K562 (cell line): ENCODE measurements around the gene TTN. TPM values are rescaled to one million over a fixed set of nuclear protein-coding genes. Genes with fewer than 3 reads are reported as not detected.

ENCODE experiments used
- ATAC-seq: fragments of 200-7000 bp; cut with Tn5 transposase; 3 replicates; pipeline ENCODE4 v1.9.1; 2020; ENCODE audit warnings: moderate library complexity
- BruUV-seq: library from RNA; stranded (reverse); fragments of 400-500 nt; replicated peaks from 2 replicates; lab custom pipeline; 2021; lab: Mats Ljungman, UMichigan
- CTCF ChIA-PET: fragments of 300-600 bp; formaldehyde crosslinking; extraction: SDS; loops from one replicate; lab custom pipeline; 2021; ENCODE audit warnings: low intra/inter-chr PET ratio; lab: Yijun Ruan, JAX
- POLR2A ChIA-PET: fragments of 300-600, 350-650 bp; sonication (Branson Sonifier 250); formaldehyde crosslinking; extraction: SDS; loops from one replicate; lab custom pipeline; 2021; ENCODE audit warnings: antibody characterized with exemption, inconsistent platforms; lab: Yijun Ruan, JAX
- DNase-seq, 4 experiments: peaks; one replicate each; pipeline versions ENCODE4 v3.0.0 to v3.0.0-alpha.2; 2011 to 2018; ENCODE audit warnings: low spot score in 3 of 4, mixed read lengths in 3 of 4; ENCODE audit errors: extremely low read depth in 1 of 4
- FAIRE-seq: peaks from 2 replicates; lab custom pipeline; 2011; peaks lifted over from hg19 to GRCh38; lab: Jason Lieb, UNC
- H2AFZ ChIP-seq: 2 replicates; pipeline ENCODE4 v1.6.0; 2011; ENCODE audit warnings: low read depth, low read length, control low read depth, inconsistent platforms
- H3K27ac ChIP-seq: fragments of 200-600 bp; 3 replicates; pipeline ENCODE4 v1.8.0; 2011; ENCODE audit warnings: low read depth, mild to moderate bottlenecking, control low read depth, inconsistent platforms, low read length, moderate library complexity, mixed read lengths; ENCODE audit errors: extremely low read depth
- H3K27me3 ChIP-seq, 2 experiments: fragments of 300-600 bp in 1 of 2; 2 replicates in 1 of 2; 3 replicates in 1 of 2; pipeline versions ENCODE4 v1.6.0 to v1.8.0; 2011; ENCODE audit warnings: inconsistent platforms in 2 of 2, low read length in 2 of 2, mild to moderate bottlenecking in 1 of 2, mixed read lengths in 1 of 2, moderate library complexity in 1 of 2; ENCODE audit not compliant: control insufficient read depth in 2 of 2, insufficient read depth in 2 of 2
- H3K36me3 ChIP-seq: fragments of 300-600 bp; 3 replicates; pipeline ENCODE4 v1.8.0; 2011; ENCODE audit warnings: mild to moderate bottlenecking, low read length, inconsistent platforms; ENCODE audit not compliant: control insufficient read depth, insufficient read depth
- H3K4me1 ChIP-seq, 2 experiments: fragments of 200-600 bp in 1 of 2; replicated peaks in 1 of 2; 2 replicates in 1 of 2; 3 replicates in 1 of 2; pipeline versions ENCODE4 v1.5.1 to v1.8.0; 2011; ENCODE audit warnings: inconsistent platforms in 2 of 2, low read length in 2 of 2, mild to moderate bottlenecking in 1 of 2, mixed read lengths in 1 of 2, moderate library complexity in 1 of 2; ENCODE audit not compliant: control insufficient read depth in 2 of 2, insufficient read depth in 2 of 2
- H3K4me2 ChIP-seq: 2 replicates; pipeline ENCODE4 v1.6.1; 2011; ENCODE audit warnings: low read length, control low read depth, inconsistent platforms, mixed read lengths; ENCODE audit not compliant: insufficient read depth
- H3K4me3 ChIP-seq: fragments of 200-600 bp; sonication (generic), shearing (Covaris generic); 2 replicates; pipeline ENCODE4 v1.5.1; 2016; ENCODE audit warnings: control low read depth, inconsistent platforms
- H3K79me2 ChIP-seq: fragments of 200-600 bp; 3 replicates; pipeline ENCODE4 v1.8.0; 2011; ENCODE audit warnings: low read length, inconsistent platforms; ENCODE audit not compliant: control insufficient read depth, insufficient read depth
- H3K9ac ChIP-seq, 2 experiments: 2 replicates each; pipeline versions ENCODE4 v1.6.0 to v1.6.1; 2011; ENCODE audit warnings: low read depth in 2 of 2, low read length in 2 of 2, control low read depth in 1 of 2, inconsistent platforms in 1 of 2, mild to moderate bottlenecking in 1 of 2, mixed read lengths in 1 of 2; ENCODE audit not compliant: insufficient read depth in 1 of 2
- H3K9me1 ChIP-seq: one replicate; pipeline ENCODE4 v1.6.0; 2011; ENCODE audit warnings: inconsistent platforms, mild to moderate bottlenecking, low read length, moderate library complexity; ENCODE audit not compliant: control insufficient read depth, insufficient read depth
- H3K9me3 ChIP-seq: replicated peaks from 2 replicates; pipeline ENCODE4 v1.5.1; 2011; ENCODE audit warnings: low read depth, low read length, inconsistent platforms; ENCODE audit not compliant: control insufficient read depth, insufficient read depth
- H4K20me1 ChIP-seq: replicated peaks from 2 replicates; pipeline ENCODE4 v1.6.1; 2011; ENCODE audit warnings: low read length, inconsistent platforms, mixed read lengths; ENCODE audit not compliant: control insufficient read depth, insufficient read depth
- FOXJ2 ChIP-seq: fragments of 200-800 bp; sonication (Bioruptor generic); IDR thresholded peaks from 2 replicates; pipeline ENCODE4 v1.6.1; 2016; ENCODE audit warnings: missing genetic modification characterization, missing compliant biosample characterization
- GABPA ChIP-seq: fragments of 200-800 bp; sonication (Bioruptor generic); conservative IDR thresholded peaks from 2 replicates; pipeline ENCODE4 v1.6.1; 2016; ENCODE audit warnings: low read depth, missing genetic modification characterization, missing compliant biosample characterization
- KAT7 ChIP-seq: sonication (generic); formaldehyde crosslinking; IDR thresholded peaks from 2 replicates; pipeline ENCODE4 v1.8.0; 2022; ENCODE audit warnings: missing genetic modification reagents, mild to moderate bottlenecking, borderline replicate concordance
- MEF2A ChIP-seq: IDR thresholded peaks from 2 replicates; pipeline ENCODE4 v1.6.1; 2011; ENCODE audit warnings: low read depth, mild to moderate bottlenecking, low read length, moderate library complexity; ENCODE audit not compliant: control insufficient read depth
- PTTG1 ChIP-seq: fragments of 450-650 bp; IDR thresholded peaks from 2 replicates; pipeline ENCODE4 v1.6.1; 2016; ENCODE audit warnings: low read depth, mild to moderate bottlenecking, missing genetic modification characterization, missing compliant biosample characterization
- RUNX1 ChIP-seq: sonication (generic); IDR thresholded peaks from 2 replicates; pipeline ENCODE4 v1.6.1; 2016; ENCODE audit warnings: antibody characterized with exemption, low read depth
- SIX5 ChIP-seq, 2 experiments: IDR thresholded peaks; 2 replicates each; pipeline ENCODE4 v1.6.1; 2011; ENCODE audit warnings: low read length in 2 of 2, borderline replicate concordance in 1 of 2, low read depth in 1 of 2, mild to moderate bottlenecking in 1 of 2, moderate library complexity in 1 of 2; ENCODE audit not compliant: insufficient read depth in 1 of 2
- SLC30A9 ChIP-seq: fragments of 250-450 bp; sonication (Bioruptor Pico); IDR thresholded peaks from 2 replicates; pipeline ENCODE4 v1.8.0; 2022; ENCODE audit warnings: mild to moderate bottlenecking, moderate library complexity
- ZEB2 ChIP-seq: fragments of 450-650 bp; IDR thresholded peaks from 2 replicates; pipeline ENCODE4 v1.6.1; 2016
- WGBS: fragments of 100-300 bp; shearing (Covaris generic); methylation state at CpG from one replicate; pipeline ENCODE4 v1.1.6; 2016; ENCODE audit warnings: low coverage, mixed read lengths; ENCODE audit not compliant: insufficient coverage; ENCODE audit errors: missing lambda C conversion rate; 5-methylcytosine and 5-hydroxymethylcytosine counted together
- in situ Hi-C: fragments of 300-500 bp; cut with MboI; formaldehyde crosslinking; loops from 4 replicates; pipeline ENCODE4 v1.15.0; 2018; ENCODE audit warnings: inconsistent platforms, mixed read lengths
- intact Hi-C: fragments of 100-400 bp; cut with micrococcal nuclease; formaldehyde crosslinking; loops from 2 replicates; pipeline ENCODE4 v1.14.2; 2022
- polyA plus RNA-seq, 8 experiments: library from polyadenylated mRNA; depleted of rRNA in 4 of 8; stranded (reverse) in 5 of 8; unstranded in 3 of 8; fragments of >200 nt; fragmentation: Nextera tagmentation in 2 of 8; fragmentation: Illumina TruSeq in 1 of 8; extraction: Ambion mirVana in 2 of 8; extraction: Trizol in 1 of 8; gene quantifications; 2 replicates each; pipeline versions ENCODE4 v1.2.1 to v1.2.3, GENCODE V29; 2011 to 2014; ENCODE audit warnings: inconsistent platforms in 1 of 8, missing spikeins in 1 of 8
- total RNA-seq, 7 experiments: library from RNA; depleted of rRNA in 6 of 7; stranded (reverse); fragments of >200 nt in 6 of 7; fragmentation: Illumina TruSeq in 2 of 7; extraction: Trizol in 2 of 7; gene quantifications; 2 replicates each; pipeline versions ENCODE4 v1.2.1 to v1.2.3, GENCODE V29; 2011 to 2021; ENCODE audit warnings: low replicate concordance in 1 of 7
- TF ChIP-seq, protein P1 (sequence below): sonication (generic); formaldehyde crosslinking; IDR thresholded peaks from 2 replicates; pipeline ENCODE4 v1.8.1; 2023; ENCODE audit warnings: mild to moderate bottlenecking, missing genetic modification reagents
- TF ChIP-seq, protein P2 (sequence below): fragments of 200-400 bp; formaldehyde crosslinking; IDR thresholded peaks from 2 replicates; pipeline ENCODE4 v1.6.1; 2017; ENCODE audit warnings: mild to moderate bottlenecking, low read depth, low read length, moderate library complexity
- TF ChIP-seq, protein P3 (sequence below): fragments of 250-450 bp; sonication (Bioruptor Pico); IDR thresholded peaks from 2 replicates; pipeline ENCODE4 v1.8.0; 2022; ENCODE audit warnings: moderate library complexity, mild to moderate bottlenecking, inconsistent platforms
- TF ChIP-seq, protein P4 (sequence below): fragments of 450-650 bp; IDR thresholded peaks from 2 replicates; pipeline ENCODE4 v1.6.1; 2017; ENCODE audit warnings: antibody characterized with exemption

The TTN gene
- total and polyA plus RNA-seq, 9 of the 15 experiments (the other 6 are each of a cell fraction or from before 2014, with no cell fraction given), result under 0.01 to 0.20 (median 0.04) TPM; not detected in 1

DNA sequence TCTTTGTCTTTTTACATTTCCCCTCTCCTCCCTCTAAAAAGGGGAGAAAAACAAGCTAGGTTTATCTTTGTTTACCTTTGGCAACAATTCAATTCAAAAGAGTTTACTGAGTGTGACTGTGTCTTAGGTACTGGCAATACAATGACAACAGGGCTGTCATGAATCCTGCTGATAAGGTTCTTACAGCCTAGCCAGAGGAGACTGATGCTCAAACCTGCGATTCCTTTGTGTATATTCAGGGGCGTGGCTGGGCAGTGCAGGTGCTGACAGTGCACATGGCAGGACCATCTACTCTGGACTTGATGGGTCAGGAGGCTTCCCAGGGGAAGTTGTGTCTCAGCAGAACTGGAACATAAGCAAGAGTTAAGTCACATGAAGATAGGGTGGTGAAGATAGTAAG is 23.2 kb upstream of the TTN start:
- Histone ChIP-seq H3K4me3 (no peak overlapping the region), H4K20me1 (no peaks in the 10 kb centered on the region), H2AFZ (no peak overlapping the region), H3K27ac (no peak overlapping the region), H3K9ac (no peak overlapping the region), H3K79me2 (no peaks in the 10 kb centered on the region), H3K9me1 (no peaks in the 10 kb centered on the region), H3K27me3 (no peaks in the 10 kb centered on the region), H3K4me2 (no peak overlapping the region), H3K9me3 (no peaks in the 10 kb centered on the region), H3K36me3 (no peaks in the 10 kb centered on the region), H3K4me1 (no peaks in the 10 kb centered on the region)
- TF ChIP-seq KAT7, result no peak
- no peak for TF ChIP-seq SIX5 (IDR thresholded peaks at IDR 0.05; ENCODE audit: borderline replicate concordance in 1 of 2, insufficient read depth in 1 of 2, low read depth in 1 of 2, low read length in 2 of 2)
- TF ChIP-seq MEF2A, result no peak
- TF ChIP-seq PTTG1 (tag), result no peak
- no peak for TF ChIP-seq GABPA (tag)
- TF ChIP-seq FOXJ2, result no peak
- TF ChIP-seq, protein P1, sequence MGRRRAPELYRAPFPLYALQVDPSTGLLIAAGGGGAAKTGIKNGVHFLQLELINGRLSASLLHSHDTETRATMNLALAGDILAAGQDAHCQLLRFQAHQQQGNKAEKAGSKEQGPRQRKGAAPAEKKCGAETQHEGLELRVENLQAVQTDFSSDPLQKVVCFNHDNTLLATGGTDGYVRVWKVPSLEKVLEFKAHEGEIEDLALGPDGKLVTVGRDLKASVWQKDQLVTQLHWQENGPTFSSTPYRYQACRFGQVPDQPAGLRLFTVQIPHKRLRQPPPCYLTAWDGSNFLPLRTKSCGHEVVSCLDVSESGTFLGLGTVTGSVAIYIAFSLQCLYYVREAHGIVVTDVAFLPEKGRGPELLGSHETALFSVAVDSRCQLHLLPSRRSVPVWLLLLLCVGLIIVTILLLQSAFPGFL (CRISPR knock-in tag), result no peak
- no peak for TF ChIP-seq ZEB2
- TF ChIP-seq, protein P2, sequence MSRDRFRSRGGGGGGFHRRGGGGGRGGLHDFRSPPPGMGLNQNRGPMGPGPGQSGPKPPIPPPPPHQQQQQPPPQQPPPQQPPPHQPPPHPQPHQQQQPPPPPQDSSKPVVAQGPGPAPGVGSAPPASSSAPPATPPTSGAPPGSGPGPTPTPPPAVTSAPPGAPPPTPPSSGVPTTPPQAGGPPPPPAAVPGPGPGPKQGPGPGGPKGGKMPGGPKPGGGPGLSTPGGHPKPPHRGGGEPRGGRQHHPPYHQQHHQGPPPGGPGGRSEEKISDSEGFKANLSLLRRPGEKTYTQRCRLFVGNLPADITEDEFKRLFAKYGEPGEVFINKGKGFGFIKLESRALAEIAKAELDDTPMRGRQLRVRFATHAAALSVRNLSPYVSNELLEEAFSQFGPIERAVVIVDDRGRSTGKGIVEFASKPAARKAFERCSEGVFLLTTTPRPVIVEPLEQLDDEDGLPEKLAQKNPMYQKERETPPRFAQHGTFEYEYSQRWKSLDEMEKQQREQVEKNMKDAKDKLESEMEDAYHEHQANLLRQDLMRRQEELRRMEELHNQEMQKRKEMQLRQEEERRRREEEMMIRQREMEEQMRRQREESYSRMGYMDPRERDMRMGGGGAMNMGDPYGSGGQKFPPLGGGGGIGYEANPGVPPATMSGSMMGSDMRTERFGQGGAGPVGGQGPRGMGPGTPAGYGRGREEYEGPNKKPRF, result no peak
- TF ChIP-seq, protein P3, sequence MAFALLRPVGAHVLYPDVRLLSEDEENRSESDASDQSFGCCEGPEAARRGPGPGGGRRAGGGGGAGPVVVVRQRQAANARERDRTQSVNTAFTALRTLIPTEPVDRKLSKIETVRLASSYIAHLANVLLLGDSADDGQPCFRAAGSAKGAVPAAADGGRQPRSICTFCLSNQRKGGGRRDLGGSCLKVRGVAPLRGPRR (CRISPR knock-in tag), result no peak
- no peak for TF ChIP-seq RUNX1
- TF ChIP-seq SLC30A9, result no peak
- TF ChIP-seq, protein P4, sequence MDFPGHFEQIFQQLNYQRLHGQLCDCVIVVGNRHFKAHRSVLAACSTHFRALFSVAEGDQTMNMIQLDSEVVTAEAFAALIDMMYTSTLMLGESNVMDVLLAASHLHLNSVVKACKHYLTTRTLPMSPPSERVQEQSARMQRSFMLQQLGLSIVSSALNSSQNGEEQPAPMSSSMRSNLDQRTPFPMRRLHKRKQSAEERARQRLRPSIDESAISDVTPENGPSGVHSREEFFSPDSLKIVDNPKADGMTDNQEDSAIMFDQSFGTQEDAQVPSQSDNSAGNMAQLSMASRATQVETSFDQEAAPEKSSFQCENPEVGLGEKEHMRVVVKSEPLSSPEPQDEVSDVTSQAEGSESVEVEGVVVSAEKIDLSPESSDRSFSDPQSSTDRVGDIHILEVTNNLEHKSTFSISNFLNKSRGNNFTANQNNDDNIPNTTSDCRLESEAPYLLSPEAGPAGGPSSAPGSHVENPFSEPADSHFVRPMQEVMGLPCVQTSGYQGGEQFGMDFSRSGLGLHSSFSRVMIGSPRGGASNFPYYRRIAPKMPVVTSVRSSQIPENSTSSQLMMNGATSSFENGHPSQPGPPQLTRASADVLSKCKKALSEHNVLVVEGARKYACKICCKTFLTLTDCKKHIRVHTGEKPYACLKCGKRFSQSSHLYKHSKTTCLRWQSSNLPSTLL, result no peak
- DNase-seq (no peak), FAIRE-seq (no peak), ATAC-seq (no peak)
- BruUV-seq, result no TSS peak
- in situ Hi-C loops, result no loop called here
- 0% methylated on average over 2 of the region's 2 CpGs for WGBS
- POLR2A ChIA-PET, result no interaction called here
- intact Hi-C loops, result no loop called here
- CTCF ChIA-PET, result no interaction called here
